Gastrocnemius medialis (tissue), 4 donors: ENCODE measurements around the gene IKZF4. TPM values are rescaled to one million over a fixed set of nuclear protein-coding genes. Genes with fewer than 3 reads are reported as not detected.
A peak's percentile ranks its signal among the peaks of the same experiment; 100 is the strongest.
"Not testable (repeated sequence)": the region's sequence is repeated elsewhere in the genome, so short reads cannot be mapped to it uniquely, and the experiment has no call there.

Experiments used
- ATAC-seq, 2 donors: fragments of 150-250 bp; one replicate each; pipeline ENCODE4 v1.9.1; 2016
- DNase-seq, 2 donors: peaks; one replicate each; pipeline ENCODE4 v3.0.0-alpha.2; 2019
- H3K27ac ChIP-seq, 4 donors: fragments of 200-600 bp; sonication (generic); 1 replicate in 1 of 4; 2 replicates in 3 of 4; pipeline ENCODE4 v1.5.1; 2016 to 2018; ENCODE audit warnings: mild to moderate bottlenecking in 2 of 4, moderate library complexity in 1 of 4
- H3K27me3 ChIP-seq, 3 donors: fragments of 200-600 bp; sonication (generic) in 2 of 3; 1 replicate in 1 of 3; 2 replicates in 2 of 3; pipeline versions ENCODE4 v1.5.1 to v1.6.0; 2016 to 2019; ENCODE audit warnings: mild to moderate bottlenecking in 1 of 3, moderate library complexity in 1 of 3
- H3K36me3 ChIP-seq, 2 donors: fragments of 200-600 bp; sonication (generic) in 1 of 2; one replicate each; pipeline ENCODE4 v1.5.1; 2017 to 2018
- H3K4me1 ChIP-seq, 2 donors: fragments of 200-600 bp; sonication (generic) in 1 of 2; one replicate each; pipeline ENCODE4 v1.5.1; 2016 to 2017; ENCODE audit warnings: mild to moderate bottlenecking in 2 of 2
- H3K4me3 ChIP-seq, 4 donors: fragments of 200-600 bp; sonication (generic) in 3 of 4; 1 replicate in 1 of 4; 2 replicates in 3 of 4; pipeline ENCODE4 v1.5.1; 2016 to 2019; ENCODE audit warnings: mild to moderate bottlenecking in 2 of 4
- H3K9me3 ChIP-seq, 3 donors: fragments of 200-600 bp; sonication (generic) in 2 of 3; 1 replicate in 1 of 3; 2 replicates in 2 of 3; pipeline ENCODE4 v1.5.1; 2016 to 2019
- POLR2A ChIP-seq, 2 donors: fragments of 450-650 bp; IDR thresholded peaks; one replicate each; pipeline ENCODE4 v1.6.1; 2017; ENCODE audit warnings: antibody characterized with exemption in 2 of 2, mild to moderate bottlenecking in 2 of 2, moderate library complexity in 2 of 2
- in situ Hi-C, 4 donors: fragments of 200-750 bp; cut with MboI; loops; one replicate each; pipeline versions ENCODE4 v1.15.0 to v1.8.0; 2017; ENCODE audit warnings: low sequenced_read_pairs in 4 of 4
- intact Hi-C: fragments of 100-400 bp; cut with DNase I; formaldehyde crosslinking; loops from one replicate; pipeline ENCODE4 v1.15.1; 2023; ENCODE audit warnings: low total_unique reads
- total RNA-seq, 4 donors: library from RNA; depleted of rRNA; stranded (reverse); fragments of >200 nt; gene quantifications; one replicate each; pipeline versions ENCODE4 v1.1.0 to v1.2.3, GENCODE V29; 2016
- TF ChIP-seq, protein P1 (sequence below), 5 experiments: fragments of 450-650 bp in 3 of 5; fragments of 200-600 bp in 2 of 5; sonication (generic) in 2 of 5; IDR thresholded peaks in 4 of 5; conservative IDR thresholded peaks in 1 of 5; 1 replicate in 4 of 5; 2 replicates in 1 of 5; pipeline ENCODE4 v1.5.1; 2016 to 2019; ENCODE audit warnings: antibody characterized with exemption in 5 of 5, mild to moderate bottlenecking in 3 of 5, moderate library complexity in 3 of 5

The IKZF4 gene
- total RNA-seq, 4 donors from 2014 or later = 4.0 to 6.3 (median 5.6) TPM

- DNase-seq (no peak), ATAC-seq (no peak)
- Histone ChIP-seq H3K27me3 (no peaks in the 10 kb centered on the region), H3K4me3 (peak overlapping the region; percentile 66 to 94 (median 86)), H3K9me3 (no peaks in the 10 kb centered on the region), H3K27ac (peak overlapping the region; percentile 87 to 98 (median 94)), H3K36me3 (peaks cover 0 to 34% of the 10 kb centered on the region in 2 donors), H3K4me1 (peaks cover 15 to 19% of the 10 kb centered on the region in 2 donors)
- no peak for TF ChIP-seq POLR2A (IDR thresholded peaks at IDR 0.05)
- TF ChIP-seq, protein P1, sequence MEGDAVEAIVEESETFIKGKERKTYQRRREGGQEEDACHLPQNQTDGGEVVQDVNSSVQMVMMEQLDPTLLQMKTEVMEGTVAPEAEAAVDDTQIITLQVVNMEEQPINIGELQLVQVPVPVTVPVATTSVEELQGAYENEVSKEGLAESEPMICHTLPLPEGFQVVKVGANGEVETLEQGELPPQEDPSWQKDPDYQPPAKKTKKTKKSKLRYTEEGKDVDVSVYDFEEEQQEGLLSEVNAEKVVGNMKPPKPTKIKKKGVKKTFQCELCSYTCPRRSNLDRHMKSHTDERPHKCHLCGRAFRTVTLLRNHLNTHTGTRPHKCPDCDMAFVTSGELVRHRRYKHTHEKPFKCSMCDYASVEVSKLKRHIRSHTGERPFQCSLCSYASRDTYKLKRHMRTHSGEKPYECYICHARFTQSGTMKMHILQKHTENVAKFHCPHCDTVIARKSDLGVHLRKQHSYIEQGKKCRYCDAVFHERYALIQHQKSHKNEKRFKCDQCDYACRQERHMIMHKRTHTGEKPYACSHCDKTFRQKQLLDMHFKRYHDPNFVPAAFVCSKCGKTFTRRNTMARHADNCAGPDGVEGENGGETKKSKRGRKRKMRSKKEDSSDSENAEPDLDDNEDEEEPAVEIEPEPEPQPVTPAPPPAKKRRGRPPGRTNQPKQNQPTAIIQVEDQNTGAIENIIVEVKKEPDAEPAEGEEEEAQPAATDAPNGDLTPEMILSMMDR (IDR thresholded peaks at IDR 0.05 in 4 of 5, conservative IDR thresholded peaks at IDR 0.05 in 1 of 5) = peak in 1 of 5 experiments; percentile 7
- in situ Hi-C loops = loop anchor here in 2 of 4 donors (5.0 to 10.0 kb wide), 2 partner anchors 44 to 64 kb away; partner anchors contain the start of genes PA2G4 (in 2 of the 2) and SUOX (in 1 of the 2)
- intact Hi-C loops = loop anchor here (1.0 kb wide), 4 partner anchors 45 to 223 kb away; partner anchors contain the start of genes ORMDL2, PYM1 and RAB5B
Measured at GRCh38 chr12:56040963-56041551, 20.2 kb downstream of the IKZF4 start.

DNA sequence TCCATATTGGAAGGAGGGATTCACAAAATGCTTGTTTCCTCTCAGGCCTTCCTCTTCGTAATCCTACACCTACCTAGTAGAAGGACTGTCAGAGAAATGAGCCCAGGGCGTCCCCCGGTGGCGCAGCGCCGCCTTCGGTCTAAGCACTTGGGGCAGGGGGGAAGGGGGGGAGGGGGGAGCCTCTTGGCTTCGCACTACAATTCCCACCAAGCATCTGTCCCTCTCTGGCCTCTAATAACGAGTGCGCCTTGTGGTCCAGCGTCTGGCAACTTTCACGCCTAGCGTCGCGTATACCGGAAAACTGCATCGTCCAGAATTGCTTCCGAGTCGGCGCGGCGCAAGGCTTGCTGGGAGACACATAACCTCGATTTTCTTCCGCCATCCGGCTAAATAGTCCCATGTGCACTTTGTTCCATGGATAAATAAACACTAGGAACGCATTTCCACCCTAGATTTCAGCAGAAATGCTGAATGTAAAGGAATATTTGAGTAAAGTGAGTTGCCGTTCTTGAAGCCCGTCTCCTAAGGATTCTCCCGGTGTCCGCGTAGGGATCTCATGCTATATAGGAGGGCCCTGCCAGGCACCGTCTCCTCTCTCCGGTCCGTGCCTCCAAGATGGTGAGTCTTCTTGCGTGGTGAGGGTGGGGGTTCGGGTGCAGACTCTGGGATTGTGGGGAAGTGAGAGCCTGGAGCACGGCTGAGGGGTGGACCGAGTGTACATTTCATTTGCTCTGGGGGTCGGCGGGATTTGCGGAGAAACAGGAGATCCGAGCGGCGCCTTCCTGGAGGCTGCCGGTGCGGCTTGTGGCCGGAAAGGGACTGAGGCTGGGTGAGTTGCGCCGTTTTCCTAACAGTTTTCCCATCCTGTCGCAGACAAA is 20.9 kb downstream of the IKZF4 start, which contains the start of gene RPS26:
Gene RPS26, plus strand, starts transcription at position 367 of the 878 bp plus-strand sequence. Its CDS starts 249 bp downstream, at position 616.
- intact Hi-C loops = loop anchor here (1.0 to 2.0 kb wide), 6 partner anchors 45 to 223 kb away; partner anchors contain the start of genes ORMDL2, PA2G4, PYM1 and RAB5B

DNA sequence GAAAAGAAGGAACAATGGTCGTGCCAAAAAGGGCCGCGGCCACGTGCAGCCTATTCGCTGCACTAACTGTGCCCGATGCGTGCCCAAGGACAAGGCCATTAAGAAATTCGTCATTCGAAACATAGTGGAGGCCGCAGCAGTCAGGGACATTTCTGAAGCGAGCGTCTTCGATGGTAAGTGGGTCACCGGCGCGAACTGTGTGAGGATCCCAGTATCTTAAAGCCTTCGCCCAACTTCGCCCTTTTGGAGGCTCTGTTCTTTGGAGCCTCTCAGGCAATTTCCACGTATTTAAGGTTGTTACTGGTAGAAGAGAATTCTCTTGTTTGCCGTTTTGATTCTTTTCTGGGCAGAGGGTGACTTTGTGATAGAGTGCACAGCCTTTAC is 21.6 kb downstream of the IKZF4 start:
- intact Hi-C loops (loop anchor here (2.0 kb wide), 2 partner anchors 62 to 74 kb away; partner anchors contain the start of genes PA2G4 and RPL41), in situ Hi-C loops (loop anchor here in 2 of 4 donors (5.0 to 10.0 kb wide), 2 partner anchors 45 to 62 kb away; partner anchors contain the start of genes PA2G4 (in 2 of the 2) and SUOX (in 1 of the 2))

More for the DNA sequence above, 20.9 kb downstream of the IKZF4 start, which contains the start of gene RPS26:
- in situ Hi-C loops = loop anchor here in 2 of 4 donors (5.0 to 10.0 kb wide), 2 partner anchors 44 to 63 kb away; partner anchors contain the start of genes PA2G4 (in 2 of the 2) and SUOX (in 1 of the 2)
- ATAC-seq (peak; percentile 98 to 99), DNase-seq (peak; percentile 96 to 97)
- H3K9me3 ChIP-seq = no peaks in the 10 kb centered on the region
- H3K4me1 ChIP-seq = peaks cover 15 to 19% of the 10 kb centered on the region in 2 donors
- H3K27ac ChIP-seq = peak within 1 kb of the TSS; percentile 87 to 98 (median 94)
- peaks cover 0 to 28% of the 10 kb centered on the region in 2 donors for H3K36me3 ChIP-seq
- TF ChIP-seq POLR2A (IDR thresholded peaks at IDR 0.05) = peak; percentile 86 to 90
- TF ChIP-seq, protein P1 (IDR thresholded peaks at IDR 0.05 in 4 of 5, conservative IDR thresholded peaks at IDR 0.05 in 1 of 5) = peak; percentile 11 to 70 (median 40)
- no peaks in the 10 kb centered on the region for H3K27me3 ChIP-seq
- peak within 1 kb of the TSS; percentile 66 to 94 (median 86) for H3K4me3 ChIP-seq

GRCh38 chr12:56042843-56043242 is 22.0 kb downstream of the IKZF4 start:
- Histone ChIP-seq H3K4me1 (peaks cover 15 to 19% of the 10 kb centered on the region in 2 donors), H3K4me3 (peak overlapping the region; percentile 66 to 94 (median 86)), H3K36me3 (peaks cover 0 to 28% of the 10 kb centered on the region in 2 donors), H3K27ac (peak overlapping the region; percentile 87 to 98 (median 94)), H3K27me3 (no peaks in the 10 kb centered on the region), H3K9me3 (no peaks in the 10 kb centered on the region)
- in situ Hi-C loops = loop anchor here in 2 of 4 donors (5.0 to 10.0 kb wide), 2 partner anchors 46 to 62 kb away; partner anchors contain the start of genes PA2G4 (in 2 of the 2) and SUOX (in 1 of the 2)
- ATAC-seq (no peak), DNase-seq (no peak)
- intact Hi-C loops = loop anchor here (2.0 kb wide), 2 partner anchors 62 to 74 kb away; partner anchors contain the start of genes PA2G4 and RPL41
- no peak for TF ChIP-seq POLR2A (IDR thresholded peaks at IDR 0.05)
- TF ChIP-seq, protein P1 (IDR thresholded peaks at IDR 0.05 in 4 of 5, conservative IDR thresholded peaks at IDR 0.05 in 1 of 5) = no peak

More for the DNA sequence above, 21.6 kb downstream of the IKZF4 start:
- H3K4me1 ChIP-seq = peaks cover 15 to 19% of the 10 kb centered on the region in 2 donors
- H3K4me3 ChIP-seq = peak overlapping the region; percentile 66 to 94 (median 86)
- DNase-seq, H3K9me3 ChIP-seq, H3K27me3 ChIP-seq: not testable (repeated sequence)
- peaks cover 0 to 28% of the 10 kb centered on the region in 2 donors for H3K36me3 ChIP-seq
- peak overlapping the region; percentile 87 to 98 (median 94) for H3K27ac ChIP-seq
- peak in 1 of 2 donors; percentile 2 for ATAC-seq
